Keratinocyte (primary cell): ENCODE data around the gene PCDHGB3. TPM values are rescaled to one million over a fixed set of nuclear protein-coding genes. Genes with fewer than 3 reads are reported as not detected.
A peak's percentile ranks its signal among the peaks of the same experiment; 100 is the strongest.
"Not testable (repeated sequence)": the region's sequence is repeated elsewhere in the genome, so short reads cannot be mapped to it uniquely, and the experiment has no call there.

Experiments used
- DNase-seq: peaks from one replicate; pipeline ENCODE4 v3.0.0-alpha.2; 2011; ENCODE audit warnings: low read depth, missing footprints, low spot score
- FAIRE-seq: peaks from 2 replicates; lab custom pipeline; 2011; peaks lifted over from hg19 to GRCh38; lab: Jason Lieb, UNC
- H2AFZ ChIP-seq: 2 replicates; pipeline ENCODE4 v1.6.0; 2012; ENCODE audit warnings: low read length, control low read depth, inconsistent platforms; ENCODE audit not compliant: control insufficient read depth
- H3K27ac ChIP-seq: 2 replicates; pipeline ENCODE4 v1.5.1; 2011; ENCODE audit warnings: low read length; ENCODE audit not compliant: control insufficient read depth, insufficient read depth
- H3K27me3 ChIP-seq: 3 replicates; pipeline ENCODE4 v1.6.0; 2011; ENCODE audit warnings: low read length; ENCODE audit not compliant: control insufficient read depth, insufficient read depth; ENCODE audit errors: extremely low read depth
- H3K36me3 ChIP-seq, 2 experiments: 2 replicates in 1 of 2; 3 replicates in 1 of 2; pipeline ENCODE4 v1.5.1; 2011; ENCODE audit warnings: low read length in 2 of 2, mild to moderate bottlenecking in 1 of 2; ENCODE audit not compliant: control insufficient read depth in 2 of 2, insufficient read depth in 2 of 2; ENCODE audit errors: extremely low read depth in 1 of 2
- H3K4me1 ChIP-seq: 3 replicates; pipeline ENCODE4 v1.5.1; 2011; ENCODE audit warnings: low read length; ENCODE audit not compliant: control insufficient read depth, insufficient read depth; ENCODE audit errors: extremely low read depth
- H3K4me2 ChIP-seq: 3 replicates; pipeline ENCODE4 v1.6.0; 2011; ENCODE audit warnings: low read depth, low read length; ENCODE audit not compliant: control insufficient read depth, insufficient read depth; ENCODE audit errors: extremely low read depth
- H3K4me3 ChIP-seq, 3 experiments: fragments of 200-600 bp in 1 of 3; sonication (generic) in 1 of 3; 2 replicates in 2 of 3; 3 replicates in 1 of 3; pipeline ENCODE4 v1.5.1; 2011 to 2016; ENCODE audit warnings: low read length in 3 of 3, mild to moderate bottlenecking in 3 of 3, control low read depth in 2 of 3, inconsistent platforms in 1 of 3, low read depth in 1 of 3, mixed read lengths in 1 of 3, mixed run types in 1 of 3, moderate library complexity in 1 of 3; ENCODE audit not compliant: control insufficient read depth in 2 of 3, insufficient read depth in 2 of 3; ENCODE audit errors: extremely low read depth in 1 of 3
- H3K79me2 ChIP-seq: 2 replicates; pipeline ENCODE4 v1.6.0; 2012; ENCODE audit warnings: low read length; ENCODE audit not compliant: control insufficient read depth, insufficient read depth
- H3K9ac ChIP-seq: 3 replicates; pipeline ENCODE4 v1.6.0; 2011; ENCODE audit warnings: low read length; ENCODE audit not compliant: control insufficient read depth, insufficient read depth; ENCODE audit errors: extremely low read depth
- H3K9me1 ChIP-seq: 3 replicates; pipeline ENCODE4 v1.6.0; 2011; ENCODE audit warnings: low read length; ENCODE audit not compliant: control insufficient read depth, insufficient read depth; ENCODE audit errors: extremely low read depth
- H3K9me3 ChIP-seq: 2 replicates; pipeline ENCODE4 v1.5.1; 2012; ENCODE audit warnings: low read depth, low read length; ENCODE audit not compliant: control insufficient read depth
- H4K20me1 ChIP-seq: 3 replicates; pipeline ENCODE4 v1.6.0; 2011; ENCODE audit warnings: low read length; ENCODE audit not compliant: control insufficient read depth, insufficient read depth; ENCODE audit errors: extremely low read depth
- EZH2 ChIP-seq: IDR thresholded peaks from one replicate; pipeline ENCODE4 v1.6.1; 2012; ENCODE audit warnings: inconsistent platforms, mild to moderate bottlenecking, low read length, moderate library complexity
- dilution Hi-C: fragments of 300-500 bp; cut with MboI; formaldehyde crosslinking; loops from one replicate; pipeline ENCODE4 v1.7.0; 2020; ENCODE audit warnings: low sequenced_read_pairs; ENCODE audit not compliant: extremely low pct_ligation_motif_present
- polyA plus RNA-seq, 5 experiments: library from polyadenylated mRNA; depleted of rRNA in 3 of 5; stranded (reverse) in 3 of 5; stranded (forward) in 1 of 5; unstranded in 1 of 5; fragments of >200 nt; gene quantifications; 1 replicate in 1 of 5; 2 replicates in 3 of 5; 3 replicates in 1 of 5; pipeline versions ENCODE4 v1.2.1 to v1.2.3, GENCODE V29; 2011 to 2012; ENCODE audit warnings: missing spikeins in 2 of 5, low read depth in 1 of 5, low replicate concordance in 1 of 5
- TF ChIP-seq, protein P1 (sequence below), 3 experiments: IDR thresholded peaks in 1 of 3; conservative IDR thresholded peaks in 1 of 3; optimal IDR thresholded peaks in 1 of 3; 2 replicates in 2 of 3; 3 replicates in 1 of 3; pipeline versions ENCODE3 to v1.5.1; 2011; ENCODE audit warnings: low read length in 3 of 3, mild to moderate bottlenecking in 3 of 3, moderate library complexity in 2 of 3, control low read depth in 1 of 3, inconsistent platforms in 1 of 3; ENCODE audit not compliant: insufficient read depth in 2 of 3; ENCODE audit errors: extremely low read depth in 1 of 3

PCDHGB3 gene
- polyA plus RNA-seq, 1 donor (not counting 4 experiments of a cell fraction or from before 2014, with no cell fraction given) = 0.18 TPM

DNA sequence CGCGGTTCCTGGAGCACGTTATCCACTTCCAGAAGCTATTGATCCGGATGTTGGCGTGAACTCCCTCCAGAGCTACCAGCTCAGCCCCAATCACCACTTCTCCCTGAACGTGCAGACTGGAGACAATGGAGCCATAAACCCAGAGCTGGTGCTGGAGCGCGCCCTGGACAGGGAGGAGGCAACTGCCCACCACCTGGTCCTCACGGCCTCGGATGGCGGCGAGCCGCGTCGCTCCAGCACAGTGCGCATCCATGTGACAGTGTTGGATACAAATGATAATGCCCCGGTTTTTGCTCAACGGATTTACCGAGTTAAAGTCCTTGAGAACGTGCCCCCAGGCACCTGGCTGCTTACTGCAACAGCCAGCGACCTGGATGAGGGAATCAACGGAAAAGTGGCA, 33.3 kb downstream of the PCDHGB3 start:
- Histone ChIP-seq H3K27me3 (peaks cover 10% of the 10 kb centered on the region), H3K9me3 (peaks cover 27% of the 10 kb centered on the region), H3K9ac (no peak overlapping the region), H4K20me1 (no peaks in the 10 kb centered on the region), H3K36me3 (no peaks in the 10 kb centered on the region), H3K4me1 (no peaks in the 10 kb centered on the region), H3K79me2 (no peaks in the 10 kb centered on the region), H2AFZ (no peak overlapping the region), H3K9me1 (no peaks in the 10 kb centered on the region), H3K27ac (no peak overlapping the region), H3K4me3 (no peak overlapping the region), H3K4me2 (no peak overlapping the region)
- DNase-seq = no peak
- TF ChIP-seq, protein P1, sequence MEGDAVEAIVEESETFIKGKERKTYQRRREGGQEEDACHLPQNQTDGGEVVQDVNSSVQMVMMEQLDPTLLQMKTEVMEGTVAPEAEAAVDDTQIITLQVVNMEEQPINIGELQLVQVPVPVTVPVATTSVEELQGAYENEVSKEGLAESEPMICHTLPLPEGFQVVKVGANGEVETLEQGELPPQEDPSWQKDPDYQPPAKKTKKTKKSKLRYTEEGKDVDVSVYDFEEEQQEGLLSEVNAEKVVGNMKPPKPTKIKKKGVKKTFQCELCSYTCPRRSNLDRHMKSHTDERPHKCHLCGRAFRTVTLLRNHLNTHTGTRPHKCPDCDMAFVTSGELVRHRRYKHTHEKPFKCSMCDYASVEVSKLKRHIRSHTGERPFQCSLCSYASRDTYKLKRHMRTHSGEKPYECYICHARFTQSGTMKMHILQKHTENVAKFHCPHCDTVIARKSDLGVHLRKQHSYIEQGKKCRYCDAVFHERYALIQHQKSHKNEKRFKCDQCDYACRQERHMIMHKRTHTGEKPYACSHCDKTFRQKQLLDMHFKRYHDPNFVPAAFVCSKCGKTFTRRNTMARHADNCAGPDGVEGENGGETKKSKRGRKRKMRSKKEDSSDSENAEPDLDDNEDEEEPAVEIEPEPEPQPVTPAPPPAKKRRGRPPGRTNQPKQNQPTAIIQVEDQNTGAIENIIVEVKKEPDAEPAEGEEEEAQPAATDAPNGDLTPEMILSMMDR (optimal IDR thresholded peaks at IDR 0.05 in 1 of 3, IDR thresholded peaks at IDR 0.05 in 1 of 3, conservative IDR thresholded peaks at IDR 0.05 in 1 of 3; ENCODE audit: extremely low read depth in 1 of 3, insufficient read depth in 2 of 3, low read length in 3 of 3) = no peak
- TF ChIP-seq EZH2 = no peak
- dilution Hi-C loops = no loop called here
- FAIRE-seq = no peak

DNA sequence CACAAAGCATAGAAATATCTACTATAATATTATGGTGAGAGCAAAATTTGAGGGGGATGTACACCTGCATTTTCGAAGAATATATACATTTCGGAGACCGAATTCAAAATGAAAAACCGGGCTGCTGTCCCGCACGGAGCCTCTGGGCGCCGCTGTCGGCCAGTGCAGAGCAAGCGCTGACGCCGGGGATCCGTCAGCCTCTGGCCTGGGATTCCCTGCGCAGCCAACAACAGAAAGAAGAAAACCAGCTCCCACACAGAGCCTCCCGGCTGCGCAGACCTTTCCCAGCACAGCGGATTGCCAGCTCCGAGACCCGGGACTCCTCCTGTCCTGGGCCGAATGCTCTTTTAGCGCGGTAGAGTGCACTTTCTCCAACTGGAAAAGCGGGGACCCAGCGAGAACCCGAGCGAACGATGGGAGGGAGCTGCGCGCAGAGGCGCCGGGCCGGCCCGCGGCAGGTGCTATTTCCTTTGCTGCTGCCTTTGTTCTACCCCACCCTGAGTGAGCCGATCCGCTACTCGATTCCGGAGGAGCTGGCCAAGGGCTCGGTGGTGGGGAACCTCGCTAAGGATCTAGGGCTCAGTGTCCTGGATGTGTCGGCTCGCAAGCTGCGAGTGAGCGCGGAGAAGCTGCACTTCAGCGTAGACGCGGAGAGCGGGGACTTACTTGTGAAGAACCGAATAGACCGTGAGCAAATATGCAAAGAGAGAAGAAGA, 37.9 kb downstream of the PCDHGB3 start, which contains the start of gene PCDHGB6:
Gene PCDHGB6, plus strand, starts transcription at position 232 of the 716 bp plus-strand sequence. Its CDS starts 182 bp downstream, at position 414.
- Histone ChIP-seq H3K9me3 (peaks cover 29% of the 10 kb centered on the region), H3K27me3 (peaks cover 12% of the 10 kb centered on the region), H3K4me3 (peak within 1 kb of the TSS in 2 of 3 experiments; percentile 20), H3K4me2 (peak within 1 kb of the TSS; percentile 54)
- H3K36me3 ChIP-seq, H3K79me2 ChIP-seq, H2AFZ ChIP-seq, H3K9me1 ChIP-seq, H3K9ac ChIP-seq, H4K20me1 ChIP-seq, H3K4me1 ChIP-seq, DNase-seq, FAIRE-seq, H3K27ac ChIP-seq, dilution Hi-C loops: not testable (repeated sequence)
- TF ChIP-seq, protein P1 (optimal IDR thresholded peaks at IDR 0.05 in 1 of 3, IDR thresholded peaks at IDR 0.05 in 1 of 3, conservative IDR thresholded peaks at IDR 0.05 in 1 of 3; ENCODE audit: extremely low read depth in 1 of 3, insufficient read depth in 2 of 3, low read length in 3 of 3) = peak; percentile 34 to 72 (median 48)
